Activated B cell treated with CpG ODN at 0.5 μM for 24 hours (primary cell): ENCODE data around the gene KRTAP9-7. TPM values are rescaled to one million over a fixed set of nuclear protein-coding genes. Genes with fewer than 3 reads are reported as not detected.
"Not testable (repeated sequence)": the region's sequence is repeated elsewhere in the genome, so short reads cannot be mapped to it uniquely, and the experiment has no call there.

Experiments
- ATAC-seq: fragments of 200-7000 bp; cut with Tn5 transposase; one replicate; pipeline ENCODE4 v1.10.0; 2021; ENCODE audit warnings: low read depth, mild to moderate bottlenecking, moderate library complexity
- CTCF ChIA-PET: fragments of 350-600 bp; sonication (Branson Sonifier 250); formaldehyde crosslinking; loops from one replicate; lab custom pipeline; 2021; ENCODE audit warnings: antibody characterized with exemption; lab: Charles Lee
- POLR2A ChIA-PET: fragments of 350-600 bp; sonication (Branson Sonifier 250); formaldehyde crosslinking; loops from one replicate; lab custom pipeline; 2021; ENCODE audit warnings: antibody characterized with exemption; lab: Charles Lee
- DNase-seq: peaks from one replicate; pipeline ENCODE4 v3.0.0; 2022
- H3K27ac Mint-ChIP-seq: one replicate; pipeline ENCODE4 v1.8.0; 2020; ENCODE audit warnings: mixed read lengths
- H3K27me3 Mint-ChIP-seq: one replicate; pipeline ENCODE4 v1.8.0; 2021; ENCODE audit warnings: mixed read lengths
- H3K36me3 Mint-ChIP-seq: one replicate; pipeline ENCODE4 v1.8.0; 2021; ENCODE audit warnings: low read depth, mixed read lengths
- H3K4me1 Mint-ChIP-seq: one replicate; pipeline ENCODE4 v1.8.0; 2021; ENCODE audit warnings: mixed read lengths
- H3K4me3 Mint-ChIP-seq: one replicate; pipeline ENCODE4 v1.8.0; 2020; ENCODE audit warnings: mild to moderate bottlenecking, mixed read lengths
- H3K9me3 Mint-ChIP-seq: one replicate; pipeline ENCODE4 v1.8.0; 2020; ENCODE audit warnings: mixed read lengths
- intact Hi-C: fragments of 100-400 bp; cut with micrococcal nuclease; formaldehyde crosslinking; loops from one replicate; pipeline ENCODE4 v1.15.1; 2024
- total RNA-seq: library from RNA; stranded (reverse); gene quantifications from 2 replicates; pipeline ENCODE4 v1.2.3, GENCODE V29; 2022
- TF ChIP-seq, protein P1 (sequence below): fragments of 200-600 bp; IDR thresholded peaks from one replicate; pipeline ENCODE4 v1.8.0; 2022; ENCODE audit warnings: antibody characterized with exemption, mild to moderate bottlenecking

KRTAP9-7 gene
- total RNA-seq, result not detected in 2 replicates

DNA sequence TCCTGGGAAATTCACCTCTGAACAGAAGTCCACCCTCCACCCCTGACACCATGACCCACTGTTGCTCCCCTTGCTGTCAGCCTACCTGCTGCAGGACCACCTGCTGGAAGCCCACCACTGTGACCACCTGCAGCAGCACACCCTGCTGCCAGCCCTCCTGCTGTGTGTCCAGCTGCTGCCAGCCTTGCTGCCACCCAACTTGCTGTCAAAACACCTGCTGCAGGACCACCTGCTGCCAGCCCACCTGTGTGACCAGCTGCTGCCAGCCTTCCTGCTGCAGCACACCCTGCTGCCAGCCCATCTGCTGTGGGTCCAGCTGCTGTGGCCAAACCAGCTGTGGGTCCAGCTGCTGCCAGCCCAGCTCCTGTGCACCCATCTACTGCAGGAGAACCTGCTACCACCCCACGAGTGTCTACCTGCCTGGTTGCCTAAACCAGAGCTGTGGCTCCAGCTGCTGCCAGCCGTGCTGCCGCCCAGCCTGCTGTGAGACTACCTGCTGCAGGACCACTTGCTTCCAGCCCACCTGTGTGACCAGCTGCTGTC is at the start of gene KRTAP9-7:
Gene KRTAP9-7 (plus strand): TSS at position 51 of the 543 bp plus-strand sequence. CDS start 0 bp downstream, at position 51.
- H3K36me3 Mint-ChIP-seq, POLR2A ChIA-PET, DNase-seq, CTCF ChIA-PET, ATAC-seq, H3K4me3 Mint-ChIP-seq, H3K4me1 Mint-ChIP-seq, H3K27ac Mint-ChIP-seq, H3K9me3 Mint-ChIP-seq: not testable (repeated sequence)
- intact Hi-C loops, result loop anchor here (1.0 kb wide), 1 partner anchor 11 kb away; no protein-coding TSS in a partner anchor
- peaks cover 20% of the 10 kb centered on the region for H3K27me3 Mint-ChIP-seq

DNA sequence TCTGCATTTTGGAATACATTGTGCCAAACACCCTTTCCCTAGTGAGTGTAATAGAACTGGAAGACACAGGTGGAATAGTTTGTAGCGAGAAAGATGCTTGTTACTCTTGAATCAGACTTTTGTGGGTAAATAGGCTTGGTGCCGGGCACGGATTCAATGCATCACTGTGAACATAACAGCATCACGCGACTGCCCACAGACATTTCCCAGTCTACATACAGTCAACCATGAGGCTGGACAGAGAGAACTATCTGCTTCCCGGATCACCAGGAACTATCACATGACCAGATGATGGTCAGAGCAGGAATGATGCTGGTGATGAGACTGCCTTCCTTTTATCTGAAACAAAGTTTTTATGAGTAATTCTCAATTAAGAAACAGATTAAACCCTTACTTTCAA is 49.4 kb upstream of the KRTAP9-7 start:
- no peak overlapping the region for H3K4me3 Mint-ChIP-seq
- ATAC-seq, result no peak
- no peak for DNase-seq
- TF ChIP-seq, protein P1, sequence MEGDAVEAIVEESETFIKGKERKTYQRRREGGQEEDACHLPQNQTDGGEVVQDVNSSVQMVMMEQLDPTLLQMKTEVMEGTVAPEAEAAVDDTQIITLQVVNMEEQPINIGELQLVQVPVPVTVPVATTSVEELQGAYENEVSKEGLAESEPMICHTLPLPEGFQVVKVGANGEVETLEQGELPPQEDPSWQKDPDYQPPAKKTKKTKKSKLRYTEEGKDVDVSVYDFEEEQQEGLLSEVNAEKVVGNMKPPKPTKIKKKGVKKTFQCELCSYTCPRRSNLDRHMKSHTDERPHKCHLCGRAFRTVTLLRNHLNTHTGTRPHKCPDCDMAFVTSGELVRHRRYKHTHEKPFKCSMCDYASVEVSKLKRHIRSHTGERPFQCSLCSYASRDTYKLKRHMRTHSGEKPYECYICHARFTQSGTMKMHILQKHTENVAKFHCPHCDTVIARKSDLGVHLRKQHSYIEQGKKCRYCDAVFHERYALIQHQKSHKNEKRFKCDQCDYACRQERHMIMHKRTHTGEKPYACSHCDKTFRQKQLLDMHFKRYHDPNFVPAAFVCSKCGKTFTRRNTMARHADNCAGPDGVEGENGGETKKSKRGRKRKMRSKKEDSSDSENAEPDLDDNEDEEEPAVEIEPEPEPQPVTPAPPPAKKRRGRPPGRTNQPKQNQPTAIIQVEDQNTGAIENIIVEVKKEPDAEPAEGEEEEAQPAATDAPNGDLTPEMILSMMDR, result no peak
- H3K27ac Mint-ChIP-seq, result no peak overlapping the region
- H3K27me3 Mint-ChIP-seq, result peaks cover 21% of the 10 kb centered on the region
- intact Hi-C loops, result no loop called here
- no peaks in the 10 kb centered on the region for H3K9me3 Mint-ChIP-seq
- POLR2A ChIA-PET, result no interaction called here
- H3K4me1 Mint-ChIP-seq, result peaks cover 2% of the 10 kb centered on the region
- H3K36me3 Mint-ChIP-seq, result no peaks in the 10 kb centered on the region
- CTCF ChIA-PET, result no interaction called here

DNA sequence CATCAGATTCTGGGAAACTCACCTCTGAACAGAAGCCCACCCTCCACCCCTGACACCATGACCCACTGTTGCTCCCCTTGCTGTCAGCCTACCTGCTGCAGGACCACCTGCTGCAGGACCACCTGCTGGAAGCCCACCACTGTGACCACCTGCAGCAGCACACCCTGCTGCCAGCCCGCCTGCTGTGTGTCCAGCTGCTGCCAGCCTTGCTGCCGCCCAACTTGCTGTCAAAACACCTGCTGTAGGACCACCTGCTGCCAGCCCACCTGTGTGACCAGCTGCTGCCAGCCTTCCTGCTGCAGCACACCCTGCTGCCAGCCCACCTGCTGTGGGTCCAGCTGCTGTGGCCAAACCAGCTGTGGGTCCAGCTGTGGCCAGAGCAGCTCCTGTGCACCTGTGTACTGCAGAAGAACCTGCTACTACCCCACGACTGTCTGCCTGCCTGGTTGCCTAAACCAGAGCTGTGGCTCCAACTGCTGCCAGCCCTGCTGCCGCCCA is 48.9 kb upstream of the KRTAP9-7 start, which contains the start of gene KRTAP9-2:
Gene KRTAP9-2 (plus strand): TSS at position 51 of the 498 bp plus-strand sequence. CDS start 7 bp downstream, at position 58.
- DNase-seq, POLR2A ChIA-PET, ATAC-seq, H3K27ac Mint-ChIP-seq, H3K9me3 Mint-ChIP-seq, intact Hi-C loops, H3K4me1 Mint-ChIP-seq, CTCF ChIA-PET, H3K4me3 Mint-ChIP-seq, H3K36me3 Mint-ChIP-seq: not testable (repeated sequence)
- H3K27me3 Mint-ChIP-seq, result peaks cover 20% of the 10 kb centered on the region

GRCh38 chr17:41230094-41230493 is 45.4 kb upstream of the KRTAP9-7 start:
- no peak overlapping the region for H3K27ac Mint-ChIP-seq

GRCh38 chr17:41231731-41232130 is 43.8 kb upstream of the KRTAP9-7 start:
- DNase-seq, result no peak
- TF ChIP-seq, protein P1, result no peak
- H3K36me3 Mint-ChIP-seq, result no peaks in the 10 kb centered on the region
- H3K4me3 Mint-ChIP-seq, result no peak overlapping the region
- H3K27me3 Mint-ChIP-seq, result peaks cover 23% of the 10 kb centered on the region
- POLR2A ChIA-PET, result no interaction called here
- H3K9me3 Mint-ChIP-seq, result no peaks in the 10 kb centered on the region
- H3K4me1 Mint-ChIP-seq, result peaks cover 2% of the 10 kb centered on the region
- intact Hi-C loops, result no loop called here
- CTCF ChIA-PET, result no interaction called here
- ATAC-seq, result no peak
- no peak overlapping the region for H3K27ac Mint-ChIP-seq

More at GRCh38 chr17:41230094-41230493, 45.4 kb upstream of the KRTAP9-7 start:
- H3K4me3 Mint-ChIP-seq, result no peak overlapping the region
- ChIA-PET CTCF (no interaction called here), POLR2A (no interaction called here)
- H3K36me3 Mint-ChIP-seq, result no peaks in the 10 kb centered on the region
- H3K9me3 Mint-ChIP-seq, result no peaks in the 10 kb centered on the region
- intact Hi-C loops, result no loop called here
- DNase-seq (no peak), ATAC-seq (no peak)
- H3K27me3 Mint-ChIP-seq, result peaks cover 20% of the 10 kb centered on the region
- H3K4me1 Mint-ChIP-seq, result peaks cover 2% of the 10 kb centered on the region
- TF ChIP-seq, protein P1, result no peak

DNA sequence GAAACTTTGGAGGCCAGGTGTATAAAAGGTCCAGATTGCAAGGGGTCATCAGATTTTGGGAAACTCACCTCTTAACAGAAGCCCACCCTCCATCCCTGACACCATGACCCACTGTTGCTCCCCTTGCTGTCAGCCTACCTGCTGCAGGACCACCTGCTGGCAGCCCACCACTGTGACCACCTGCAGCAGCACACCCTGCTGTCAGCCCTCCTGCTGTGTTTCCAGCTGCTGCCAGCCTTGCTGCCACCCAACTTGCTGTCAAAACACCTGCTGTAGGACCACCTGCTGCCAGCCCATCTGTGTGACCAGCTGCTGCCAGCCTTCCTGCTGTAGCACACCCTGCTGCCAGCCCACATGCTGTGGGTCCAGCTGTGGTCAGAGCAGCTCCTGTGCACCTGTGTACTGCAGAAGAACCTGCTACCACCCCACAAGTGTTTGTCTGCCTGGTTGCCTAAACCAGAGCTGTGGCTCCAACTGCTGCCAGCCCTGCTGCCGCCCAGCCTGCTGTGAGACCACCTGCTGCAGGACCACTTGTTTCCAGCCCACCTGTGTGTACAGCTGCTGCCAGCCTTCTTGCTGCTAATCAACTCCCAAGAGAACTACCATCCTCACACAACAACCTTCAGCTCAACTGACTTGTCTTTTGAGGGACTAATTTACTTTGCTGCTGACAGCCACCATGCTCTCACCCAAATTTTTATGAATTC is 42.9 kb upstream of the KRTAP9-7 start, which contains the start of gene KRTAP9-3:
Gene KRTAP9-3 (plus strand): TSS at position 51 of the 707 bp plus-strand sequence. CDS start 53 bp downstream, at position 104.
- intact Hi-C loops, H3K4me1 Mint-ChIP-seq, H3K9me3 Mint-ChIP-seq, H3K27ac Mint-ChIP-seq, CTCF ChIA-PET, H3K36me3 Mint-ChIP-seq, H3K4me3 Mint-ChIP-seq, DNase-seq, ATAC-seq, POLR2A ChIA-PET: not testable (repeated sequence)
- H3K27me3 Mint-ChIP-seq, result peaks cover 27% of the 10 kb centered on the region

GRCh38 chr17:41237116-41237515 is 38.4 kb upstream of the KRTAP9-7 start:
- DNase-seq, H3K27ac Mint-ChIP-seq, intact Hi-C loops, H3K36me3 Mint-ChIP-seq, H3K4me1 Mint-ChIP-seq, H3K4me3 Mint-ChIP-seq, H3K9me3 Mint-ChIP-seq, ATAC-seq, POLR2A ChIA-PET, CTCF ChIA-PET: not testable (repeated sequence)
- peaks cover 33% of the 10 kb centered on the region for H3K27me3 Mint-ChIP-seq

GRCh38 chr17:41237949-41238437 is 37.5 kb upstream of the KRTAP9-7 start, which contains the start of gene KRTAP9-8:
Gene KRTAP9-8 (plus strand): TSS chr17:41237999. CDS start chr17:41238052, 53 bp downstream.
- H3K9me3 Mint-ChIP-seq, intact Hi-C loops, ATAC-seq, CTCF ChIA-PET, H3K4me1 Mint-ChIP-seq, H3K36me3 Mint-ChIP-seq, DNase-seq, H3K27ac Mint-ChIP-seq, POLR2A ChIA-PET, H3K4me3 Mint-ChIP-seq: not testable (repeated sequence)
- peaks cover 32% of the 10 kb centered on the region for H3K27me3 Mint-ChIP-seq
